GM19240 (cell line): Measurements from ENCODE around the gene KCNN3.

Experiments used
- DNase-seq: peaks from one replicate; pipeline ENCODE4 v3.0.0; 2011; ENCODE audit warnings: low spot score; ENCODE audit not compliant: insufficient read length

KCNN3 gene

GRCh38 chr1:154880671-154881070 lies 10.6 kb upstream of the KCNN3 start:
- DNase-seq, result no peak

DNA sequence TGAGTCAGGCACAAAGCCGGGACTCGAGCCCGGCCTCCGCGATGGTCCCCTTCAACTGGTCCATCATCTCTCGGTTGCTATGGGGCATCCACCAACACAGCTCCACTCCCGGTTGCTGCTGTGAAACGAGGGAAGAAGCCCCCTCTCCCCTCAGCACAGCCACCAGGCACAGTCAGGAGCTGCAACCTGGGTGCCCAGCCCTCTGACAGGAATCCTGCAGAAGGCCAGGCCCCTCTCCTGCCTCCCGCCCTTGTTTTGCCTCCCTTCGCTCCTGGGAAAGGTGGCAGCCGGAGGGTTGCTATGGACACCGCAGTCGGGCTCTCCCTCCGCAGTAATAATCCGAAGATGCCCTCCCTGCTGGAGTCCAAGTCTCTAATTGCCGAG lies 8.9 kb upstream of the KCNN3 start:
- DNase-seq, result no peak

- DNase-seq, result no peak
Measured at GRCh38 chr1:154878371-154879037, 8.4 kb upstream of the KCNN3 start.

DNA sequence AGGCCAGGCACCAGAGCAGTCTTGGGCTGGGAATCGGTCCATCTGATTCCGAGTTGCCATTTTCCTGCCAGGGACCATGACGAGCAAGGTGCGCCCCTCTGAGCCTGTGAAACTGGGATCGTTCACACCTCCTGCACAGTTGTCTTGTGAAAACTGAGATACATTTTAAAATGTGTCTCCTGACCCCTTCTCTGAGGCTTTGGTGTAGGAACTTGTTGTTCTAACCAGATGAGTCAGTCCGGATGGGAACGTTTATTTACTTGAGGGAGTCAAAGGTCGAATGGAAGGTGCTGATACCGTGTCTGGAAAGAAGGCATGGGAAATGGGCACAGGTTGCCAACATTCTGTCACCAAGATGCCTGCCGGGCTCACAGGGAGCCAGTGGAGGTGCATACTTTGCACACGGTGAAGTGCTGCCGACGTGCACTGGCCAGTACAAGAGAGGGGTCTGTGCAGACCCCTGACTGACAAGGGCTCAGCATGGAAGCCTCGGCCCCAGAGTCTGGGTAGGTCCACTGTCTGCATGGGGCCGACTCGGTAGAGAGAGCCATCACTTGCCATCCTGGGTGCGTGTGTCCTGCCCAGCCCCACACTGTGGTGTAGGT lies 7.4 kb upstream of the KCNN3 start:
- no peak for DNase-seq

DNA sequence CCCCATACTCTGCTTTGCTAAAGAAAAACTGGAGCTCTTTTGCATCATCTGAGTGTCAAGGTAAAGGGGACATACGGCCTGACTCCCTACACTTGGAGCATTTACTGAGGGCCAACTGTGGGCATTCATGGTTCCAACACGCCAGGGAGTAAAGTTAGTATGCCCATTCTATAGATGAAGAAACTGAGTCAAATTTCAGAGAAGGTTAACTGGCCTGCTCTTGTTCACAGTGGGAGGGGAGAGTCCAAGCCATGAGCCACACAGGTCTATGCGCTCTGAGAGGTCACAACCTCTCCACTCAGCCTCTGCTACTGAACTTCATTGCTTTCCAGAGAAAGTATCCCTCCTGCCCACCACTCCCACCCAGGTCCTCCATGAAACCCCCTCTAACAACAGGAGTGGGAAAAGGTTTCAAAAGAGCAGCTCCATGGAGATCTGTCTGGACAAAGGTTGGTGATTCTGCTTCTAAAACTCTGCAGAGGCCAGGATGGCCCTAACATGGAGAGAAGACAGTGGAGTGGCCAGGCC lies 6.8 kb upstream of the KCNN3 start:
- no peak for DNase-seq

DNA sequence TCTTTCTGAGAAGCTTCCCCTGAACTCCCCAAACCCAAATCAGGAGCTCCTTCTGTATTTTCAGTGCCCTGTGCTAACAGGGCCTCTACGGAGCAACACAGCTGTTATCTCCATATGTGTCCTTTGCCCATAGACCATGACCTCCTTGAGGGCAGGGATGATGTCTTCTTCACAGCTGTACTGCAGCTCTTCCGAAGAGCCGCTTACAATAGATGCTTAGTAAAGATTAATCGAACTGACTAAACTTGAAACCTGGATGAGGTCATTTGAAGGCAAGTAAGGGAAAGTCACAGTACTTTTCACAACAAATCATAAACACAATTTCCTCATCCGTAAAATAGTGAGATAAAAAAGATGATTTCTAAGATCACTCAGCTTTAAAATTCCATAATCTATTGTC lies 4.4 kb upstream of the KCNN3 start:
- DNase-seq, result no peak

GRCh38 chr1:154873321-154873950 lies 3.4 kb upstream of the KCNN3 start:
- no peak for DNase-seq

- no peak for DNase-seq
Measured at GRCh38 chr1:154871374-154871773, 1.3 kb upstream of the KCNN3 start.

- DNase-seq, result no peak
Measured at GRCh38 chr1:154870734-154871133, 653 bp upstream of the KCNN3 start.

DNA sequence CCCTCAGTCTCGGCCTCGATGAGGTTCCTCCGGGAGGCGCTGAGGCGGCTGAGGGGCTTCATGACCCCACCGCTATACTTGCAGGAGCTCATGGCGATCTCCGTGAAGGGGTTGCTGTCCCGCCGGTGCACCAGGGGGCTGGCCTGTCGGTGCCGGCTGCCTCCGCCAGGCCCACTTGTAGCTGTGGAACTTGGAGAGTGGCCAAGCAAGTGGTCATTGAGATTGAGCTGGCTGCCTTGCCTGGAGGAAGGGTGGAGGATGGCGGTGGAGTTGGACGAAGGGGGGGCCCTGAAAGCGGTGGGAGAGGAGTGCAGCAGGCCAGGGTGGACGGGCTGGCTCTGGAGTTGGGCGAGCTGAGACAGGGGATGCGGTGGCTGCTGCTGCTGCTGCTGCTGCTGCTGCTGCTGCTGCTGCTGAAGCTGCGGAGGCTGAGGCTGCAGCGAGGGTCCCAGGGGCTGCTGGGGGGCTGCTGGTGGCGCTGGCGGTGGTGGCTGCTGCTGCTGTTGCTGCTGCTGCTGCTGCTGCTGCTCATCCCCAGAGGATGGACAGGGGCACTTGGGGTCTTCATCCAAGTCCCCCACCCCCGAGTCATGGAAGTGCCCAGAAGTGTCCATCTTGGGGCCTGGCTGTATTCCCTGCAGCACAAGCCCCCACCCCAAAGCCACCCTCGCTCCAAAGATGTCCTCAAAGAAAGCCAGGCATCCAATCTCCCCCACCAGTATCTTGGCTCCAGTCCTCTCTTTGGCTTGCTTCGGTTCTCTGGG lies 548 bp downstream of the KCNN3 start:
- DNase-seq, result no peak

DNA sequence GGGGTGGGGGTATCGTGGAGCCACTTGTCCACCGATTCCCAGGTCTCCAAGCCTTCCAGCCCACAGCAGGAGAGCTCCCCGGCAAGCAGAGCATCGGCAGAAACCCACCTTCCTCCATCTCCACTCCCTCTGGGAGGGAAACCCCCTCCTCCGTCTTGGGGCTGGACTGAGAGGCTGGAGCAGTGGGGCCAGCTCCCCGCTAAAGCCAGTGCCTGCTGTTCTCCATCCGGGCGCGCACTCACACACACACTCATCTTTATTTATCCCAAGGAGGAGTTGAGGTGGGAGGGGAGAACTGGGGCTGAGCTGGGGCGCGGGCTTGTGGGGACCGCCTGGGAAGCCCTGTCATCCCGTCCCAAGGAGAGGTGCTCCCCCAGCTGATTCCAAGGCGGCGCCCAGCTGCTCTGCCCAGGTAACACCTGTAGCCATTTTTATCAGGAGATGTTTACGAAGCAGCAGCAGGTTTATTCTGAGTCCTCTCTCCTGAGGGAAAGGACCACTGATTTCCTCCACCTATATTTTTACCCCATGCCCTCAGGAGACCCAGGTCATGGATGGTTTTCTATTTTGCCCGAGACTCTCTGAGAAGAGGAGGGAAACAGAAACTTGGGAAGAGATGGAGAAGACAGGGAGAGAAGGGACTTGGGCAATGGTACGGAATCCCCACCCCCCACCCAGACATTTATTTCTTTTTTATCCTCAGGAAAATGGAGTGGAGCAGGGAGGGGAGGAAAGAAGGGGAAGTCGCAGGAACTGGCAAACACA lies 2.1 kb downstream of the KCNN3 start:
- no peak for DNase-seq

GRCh38 chr1:154867064-154867825 lies 2.8 kb downstream of the KCNN3 start:
- DNase-seq, result no peak

DNA sequence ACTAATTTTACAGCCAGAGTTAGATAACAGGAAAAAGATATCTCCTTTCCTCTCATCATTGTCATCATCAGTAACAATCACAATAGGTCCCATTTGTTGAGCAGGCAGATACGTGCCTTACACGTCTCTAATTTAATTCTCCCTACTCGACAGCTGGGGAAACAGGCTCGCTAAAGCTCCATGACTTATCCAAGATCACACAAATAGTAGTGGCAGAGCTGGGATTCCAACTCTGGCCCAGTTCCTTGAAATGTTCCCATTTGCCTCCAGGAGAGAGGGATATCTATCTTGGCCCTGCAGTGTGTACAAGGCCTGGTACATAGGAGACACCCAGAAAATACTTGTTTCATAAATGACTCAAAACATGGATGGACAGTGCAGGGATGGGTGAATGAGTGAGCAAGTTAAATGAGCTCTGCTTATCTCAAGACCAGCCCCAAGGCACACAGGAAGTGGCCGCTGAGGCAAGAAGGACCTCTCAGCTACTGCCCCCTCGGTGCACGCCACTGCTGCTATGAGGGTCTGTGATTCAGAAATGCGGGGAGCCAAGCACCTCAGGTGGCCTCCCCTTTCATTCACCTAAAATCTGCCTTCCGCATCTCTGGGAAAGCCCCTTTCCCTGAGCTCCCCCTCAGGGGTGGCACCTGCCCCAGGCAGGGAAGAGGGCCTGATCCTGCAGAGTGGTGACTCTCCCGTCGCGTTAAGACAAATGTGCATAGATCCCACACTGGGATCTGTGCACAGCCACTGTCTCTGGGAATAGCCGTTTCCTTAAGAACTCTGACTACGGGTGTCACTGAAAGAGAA lies 3.6 kb downstream of the KCNN3 start:
- no peak for DNase-seq

- DNase-seq, result no peak
Measured at GRCh38 chr1:154865442-154866256, 4.4 kb downstream of the KCNN3 start.

DNA sequence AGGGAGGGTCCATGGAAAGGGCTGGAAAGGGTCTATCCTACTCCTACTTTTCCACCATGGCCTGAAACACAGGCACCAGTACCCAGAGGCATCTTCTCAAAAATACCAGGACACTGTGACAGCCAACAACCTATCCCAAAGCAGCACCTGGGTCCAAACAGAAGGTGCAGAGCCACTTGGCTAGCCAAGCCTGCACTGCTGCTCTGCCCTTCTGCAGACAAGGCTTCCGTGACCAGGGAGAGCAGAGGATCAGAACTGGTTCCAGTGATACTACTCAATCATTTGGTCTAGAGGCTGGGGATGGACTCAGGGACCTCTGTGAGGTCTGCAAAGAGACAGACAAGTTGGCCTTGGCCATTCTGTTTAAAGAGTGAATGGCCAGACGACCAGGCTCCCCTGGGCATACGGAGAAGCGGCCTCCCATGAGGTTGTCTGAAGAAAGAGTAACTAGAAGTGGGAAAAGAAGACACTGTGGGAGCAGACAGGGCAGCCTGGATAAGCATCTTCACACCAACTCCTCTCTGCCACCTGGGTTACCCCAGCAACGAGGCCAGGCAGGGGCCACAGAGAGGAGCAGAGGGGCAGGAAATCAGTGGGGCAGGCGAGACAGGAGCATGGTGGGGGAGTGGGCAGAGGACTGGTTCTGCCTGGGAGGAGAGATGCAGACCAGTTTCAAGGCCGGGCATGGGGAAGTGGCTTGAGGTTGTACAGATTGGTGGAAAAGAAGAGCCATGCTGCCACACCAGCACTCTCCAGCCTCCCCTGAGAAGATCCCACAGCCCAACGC lies 5.7 kb downstream of the KCNN3 start:
- no peak for DNase-seq

- no peak for DNase-seq
Measured at GRCh38 chr1:154863315-154864174, 6.5 kb downstream of the KCNN3 start.

- no peak for DNase-seq
Measured at GRCh38 chr1:154862907-154863306, 7.2 kb downstream of the KCNN3 start.
